Measurements from ENCODE around the gene DLEC1.

- TF ChIP-seq CTCF (IDR thresholded peaks at IDR 0.05), result no peak
- TF ChIP-seq POLR2A (IDR thresholded peaks at IDR 0.05), result no peak
- TF ChIP-seq POLR2AphosphoS5 (IDR thresholded peaks at IDR 0.05), result no peak
- no peak for TF ChIP-seq EP300 (IDR thresholded peaks at IDR 0.05)
Observed at GRCh38 chr3:38122712-38123290, 83.8 kb downstream of the DLEC1 start.
